Measurements from ENCODE around the gene HS6ST3.
A peak's percentile ranks its signal among the peaks of the same experiment; 100 is the strongest.

HS6ST3 gene

DNA sequence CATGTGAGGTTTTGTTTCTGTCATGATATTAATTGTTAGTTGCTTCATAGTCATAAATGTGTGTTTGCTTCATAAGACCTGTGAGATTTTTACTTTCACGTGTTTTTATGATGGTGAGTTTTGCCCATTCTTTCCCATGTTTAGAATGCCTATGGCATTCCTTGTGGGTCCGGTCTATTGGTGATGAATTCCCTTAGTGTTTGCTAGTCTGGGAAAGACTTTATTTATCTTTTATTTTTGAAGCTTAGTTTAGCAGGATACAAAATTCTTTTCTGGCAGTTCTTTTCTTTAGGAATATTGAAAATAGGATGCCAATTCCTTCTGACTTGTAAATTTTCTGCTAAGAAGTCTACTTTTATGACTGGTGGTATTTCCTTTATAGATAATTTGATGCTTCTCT is 571.7 kb downstream of the HS6ST3 start:
- DNase-seq (ENCODE audit: low spot score) = no peak

DNA sequence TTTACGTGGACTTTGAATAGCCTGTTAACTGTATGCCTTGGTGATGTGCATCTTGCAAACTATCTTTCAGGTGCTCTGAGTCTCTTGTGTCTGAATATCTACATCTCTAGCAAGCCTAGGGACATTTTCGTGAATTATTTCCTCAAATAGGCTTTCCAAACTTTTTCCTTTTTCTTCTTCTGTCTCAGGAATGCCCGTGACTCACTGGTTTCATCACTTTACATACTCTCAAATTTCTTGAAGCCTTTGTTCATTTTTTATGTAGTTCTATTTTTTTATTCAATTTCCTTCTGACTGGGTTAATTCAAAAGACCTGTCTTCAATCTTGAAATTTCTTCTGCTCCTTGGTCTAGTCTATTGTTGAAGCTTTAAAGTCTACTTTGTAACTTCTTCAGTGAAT is 572.1 kb downstream of the HS6ST3 start:
- no peak for DNase-seq (ENCODE audit: low spot score)

DNA sequence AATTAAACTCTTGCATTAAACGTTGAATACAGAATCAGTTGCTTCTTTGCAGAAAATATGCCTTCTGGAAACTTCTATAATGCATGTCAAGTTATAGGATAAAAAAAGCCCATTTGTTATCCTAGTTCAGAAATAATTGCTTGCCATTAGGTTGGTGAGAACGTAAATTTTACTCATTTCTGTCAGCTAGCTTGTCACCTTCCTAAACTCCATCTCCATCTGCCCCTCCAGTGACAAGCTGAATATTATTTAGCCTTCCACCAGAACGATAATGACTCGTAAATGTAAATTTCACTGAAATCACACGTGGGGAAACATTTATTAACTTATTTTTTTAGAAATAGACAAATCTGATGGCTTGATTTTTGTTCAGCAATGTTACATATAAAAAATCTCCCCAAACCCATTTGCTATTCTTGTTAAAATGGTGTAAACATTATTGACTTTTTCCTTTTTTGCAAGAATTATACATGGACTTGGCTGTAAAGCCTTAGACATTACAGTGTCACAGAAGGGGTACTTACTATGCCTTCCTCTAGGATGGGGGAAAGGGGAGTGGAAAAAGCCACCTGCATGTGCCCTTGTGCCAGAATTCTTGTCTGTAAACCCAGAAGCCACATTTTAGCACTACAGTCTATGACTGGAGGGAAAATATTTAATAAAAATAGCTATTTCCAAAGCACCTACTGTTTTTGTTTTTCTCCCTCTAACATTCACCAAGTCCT is 577.5 kb downstream of the HS6ST3 start:
- DNase-seq (ENCODE audit: low spot score) = no peak

DNA sequence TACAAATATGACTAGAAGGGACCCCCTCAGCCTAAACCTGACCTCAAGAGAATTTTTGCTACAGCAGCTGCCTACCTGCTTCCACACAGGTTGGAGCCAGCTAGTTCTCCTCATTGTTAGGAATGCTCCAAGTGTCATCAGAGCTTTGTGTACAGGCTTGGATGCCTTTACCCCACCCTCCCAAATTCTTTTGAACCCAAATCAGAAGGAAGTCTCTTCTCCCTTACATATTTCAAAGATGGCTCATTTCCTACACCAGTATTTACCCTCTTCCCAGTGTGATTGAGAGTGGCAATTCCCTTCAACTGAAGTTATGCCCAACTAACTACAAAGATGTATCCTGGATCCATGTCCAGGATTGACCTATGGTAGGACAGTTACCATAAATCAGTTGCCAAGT is 581.2 kb downstream of the HS6ST3 start:
- no peak for DNase-seq (ENCODE audit: low spot score)

DNA sequence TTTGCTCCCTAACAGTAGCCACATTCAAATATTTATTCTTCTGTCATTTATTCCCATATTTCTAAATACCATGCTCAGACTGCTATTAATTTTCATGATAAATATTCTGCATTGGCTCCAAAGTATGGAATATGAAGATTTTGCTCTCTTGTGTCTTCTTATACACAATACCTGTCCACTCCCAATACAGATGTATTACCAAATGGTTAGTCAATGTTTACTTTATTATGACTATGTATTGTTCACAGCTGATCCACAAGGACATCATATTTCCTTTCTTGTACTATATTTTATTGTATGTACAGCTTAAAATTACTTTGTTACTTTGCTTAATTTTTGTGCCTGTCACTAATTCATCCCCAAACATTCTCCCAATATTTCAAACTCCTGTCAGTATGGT is 582.1 kb downstream of the HS6ST3 start:
- no peak for DNase-seq (ENCODE audit: low spot score)

DNA sequence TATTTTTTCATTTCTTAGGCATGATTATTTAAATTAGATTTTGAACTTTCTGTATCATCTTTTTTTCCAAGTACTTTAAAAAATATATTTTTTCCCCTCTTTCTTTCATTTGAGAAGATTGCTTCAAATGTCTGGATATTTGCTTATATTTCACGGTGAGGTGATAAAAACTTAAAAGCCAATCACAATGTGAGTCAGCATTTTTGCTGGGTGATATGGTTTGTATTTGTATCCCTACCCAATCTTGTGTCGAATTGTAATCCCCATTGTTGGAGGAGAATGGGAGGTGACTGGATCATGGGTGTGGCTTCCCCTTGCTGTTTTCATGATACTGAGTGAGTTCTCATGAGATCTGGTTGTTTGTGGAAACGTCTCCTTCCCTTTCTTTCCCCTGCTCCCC is 583.9 kb downstream of the HS6ST3 start:
- no peak for DNase-seq (ENCODE audit: low spot score)

DNA sequence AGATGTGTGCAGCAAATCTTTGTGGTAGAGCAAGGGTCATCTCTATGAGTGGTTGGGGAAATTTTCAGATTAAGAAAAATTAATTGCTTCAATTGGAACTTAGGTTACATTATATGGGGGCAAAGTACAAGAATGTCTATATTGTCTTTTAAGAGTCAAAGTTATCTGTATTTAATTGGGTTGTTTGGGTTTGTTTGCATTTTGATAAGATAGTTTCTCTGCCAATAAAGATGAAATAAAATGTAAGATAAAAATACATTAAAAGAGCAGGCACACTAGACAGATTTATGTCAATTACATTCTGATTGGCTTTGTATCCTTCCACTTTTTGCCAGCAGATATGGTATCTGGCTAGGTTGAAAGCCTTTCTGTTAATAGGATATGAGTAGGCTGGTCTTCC is 587.1 kb downstream of the HS6ST3 start:
- no peak for DNase-seq (ENCODE audit: low spot score)

DNA sequence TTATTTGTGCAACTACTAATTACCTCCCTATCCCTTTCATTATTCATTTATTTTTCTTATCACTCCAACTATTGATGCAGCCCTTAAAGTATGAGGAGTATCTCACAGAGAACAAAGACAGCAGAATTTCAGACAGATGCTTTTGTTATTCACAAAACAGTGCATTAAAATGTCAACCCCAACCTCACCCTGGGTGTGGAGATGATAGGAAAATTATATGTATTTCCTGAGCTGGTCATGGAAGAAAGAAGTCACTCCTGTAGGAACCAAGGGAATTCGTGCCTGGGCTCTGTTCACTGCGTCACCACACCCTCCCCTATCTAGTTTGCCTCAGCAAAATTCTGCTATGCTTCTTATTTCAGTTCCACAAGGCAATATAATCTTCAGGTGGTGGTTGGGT is 588.9 kb downstream of the HS6ST3 start:
- DNase-seq (ENCODE audit: low spot score) = no peak

DNA sequence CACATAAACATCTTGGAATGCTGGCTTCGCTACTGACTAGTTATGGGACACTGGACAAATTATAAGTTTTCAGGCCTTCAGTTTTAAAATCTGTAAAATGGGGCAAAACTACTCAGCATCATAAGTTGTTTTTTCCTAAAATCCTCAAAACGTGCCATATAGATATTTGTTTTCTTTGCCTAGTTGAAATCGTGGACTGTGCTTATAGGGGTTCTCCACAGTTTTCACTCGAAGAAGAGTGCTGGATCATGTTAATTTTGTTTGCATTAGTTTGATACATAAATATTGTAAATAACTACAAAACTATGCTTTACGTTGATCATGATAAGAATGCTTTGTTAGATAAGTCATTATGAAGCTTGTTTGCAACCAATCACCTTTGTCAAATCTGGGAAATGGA is 591.0 kb downstream of the HS6ST3 start:
- DNase-seq (ENCODE audit: low spot score) = no peak

DNA sequence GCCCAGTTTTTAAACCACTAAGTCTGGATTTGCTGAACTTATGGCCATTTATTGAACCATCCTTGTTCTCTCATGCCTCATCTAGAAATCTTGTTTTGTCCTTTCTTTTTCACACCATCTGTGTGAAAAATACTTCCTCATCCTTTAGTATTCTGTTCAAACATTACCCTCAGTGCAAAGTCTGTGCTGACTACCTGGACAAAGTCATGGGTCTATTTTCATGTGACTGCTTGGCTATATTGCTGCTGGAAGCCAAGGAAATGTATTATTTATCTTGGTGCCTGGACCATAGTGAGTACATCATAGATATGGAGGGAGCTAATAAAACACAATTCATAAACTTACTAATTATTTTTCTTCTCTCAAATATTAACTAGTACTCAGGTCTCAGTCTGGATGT is 591.9 kb downstream of the HS6ST3 start:
- no peak for DNase-seq (ENCODE audit: low spot score)

DNA sequence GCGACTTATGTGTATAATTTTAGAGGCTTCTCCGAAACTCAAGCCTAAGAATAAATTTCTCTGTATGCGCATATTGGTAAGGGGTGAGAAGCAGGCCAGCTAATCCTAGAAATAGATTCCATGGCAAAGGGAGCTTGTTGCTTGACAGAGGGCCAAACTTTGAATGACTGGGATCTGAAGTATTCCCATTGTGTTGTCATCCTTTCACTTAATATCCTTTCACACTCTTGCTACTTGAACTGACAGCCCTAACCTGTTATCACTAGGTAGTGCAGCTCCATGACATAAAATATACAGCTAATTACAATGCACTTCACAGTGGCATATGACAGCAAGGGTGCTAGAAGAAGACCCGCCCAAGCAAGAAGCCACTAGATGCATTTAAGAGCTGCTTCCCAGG is 594.6 kb downstream of the HS6ST3 start:
- DNase-seq (ENCODE audit: low spot score) = no peak

DNA sequence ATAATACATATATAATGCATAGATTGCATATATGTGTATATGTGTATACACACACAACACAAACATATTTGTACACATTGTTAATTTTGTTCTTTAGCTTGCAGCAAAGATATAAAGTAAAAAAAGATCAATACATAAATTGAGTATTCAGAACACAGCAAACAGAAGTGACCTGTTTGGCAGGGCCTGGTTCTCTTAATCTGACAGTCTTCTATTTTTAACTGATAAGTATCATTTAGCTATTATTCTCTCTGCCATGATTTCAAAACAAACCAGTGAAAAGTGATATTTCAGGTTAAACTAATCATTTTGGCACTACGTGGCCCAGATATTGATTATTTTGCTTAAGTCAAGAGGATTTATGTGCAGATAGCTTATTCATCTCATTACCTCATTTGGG is 595.0 kb downstream of the HS6ST3 start:
- no peak for DNase-seq (ENCODE audit: low spot score)

DNA sequence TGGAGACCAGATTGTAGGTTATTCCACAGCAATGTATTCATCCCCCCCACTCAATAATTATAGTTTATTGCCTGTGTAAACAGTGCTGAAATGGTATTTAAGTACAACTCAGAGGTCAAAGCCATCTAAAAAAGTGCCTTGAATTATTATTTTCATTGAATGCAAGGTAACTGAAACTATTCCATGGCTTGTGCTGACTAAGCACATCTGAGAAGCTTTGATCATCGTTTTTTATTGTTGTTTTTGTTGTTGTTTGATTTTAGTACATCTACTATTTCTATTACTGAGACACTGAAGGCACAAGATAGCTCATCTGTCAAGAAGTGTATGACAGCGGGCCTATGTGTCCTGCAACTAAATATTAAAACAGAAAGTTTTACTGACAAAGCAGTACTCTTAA is 596.4 kb downstream of the HS6ST3 start:
- no peak for DNase-seq (ENCODE audit: low spot score)

DNA sequence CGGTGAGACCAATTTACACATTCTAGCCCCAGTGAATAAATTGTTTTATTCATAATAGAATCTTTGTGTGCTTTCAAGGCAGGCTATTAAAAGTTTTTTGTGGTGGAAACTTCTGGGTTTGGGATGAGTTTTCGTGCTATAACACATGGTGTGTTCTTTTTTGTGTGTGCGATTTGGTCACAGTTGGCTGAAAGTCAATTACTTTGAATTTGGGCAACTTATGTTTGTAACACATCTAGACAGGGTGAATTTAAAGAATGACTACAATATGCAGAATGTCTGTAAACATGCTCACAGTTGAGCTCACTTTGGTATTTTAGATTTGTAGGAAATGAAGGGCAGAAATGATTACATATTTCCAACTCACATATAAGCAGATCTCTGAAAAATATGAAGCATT is 597.3 kb downstream of the HS6ST3 start:
- DNase-seq (ENCODE audit: low spot score) = no peak

DNA sequence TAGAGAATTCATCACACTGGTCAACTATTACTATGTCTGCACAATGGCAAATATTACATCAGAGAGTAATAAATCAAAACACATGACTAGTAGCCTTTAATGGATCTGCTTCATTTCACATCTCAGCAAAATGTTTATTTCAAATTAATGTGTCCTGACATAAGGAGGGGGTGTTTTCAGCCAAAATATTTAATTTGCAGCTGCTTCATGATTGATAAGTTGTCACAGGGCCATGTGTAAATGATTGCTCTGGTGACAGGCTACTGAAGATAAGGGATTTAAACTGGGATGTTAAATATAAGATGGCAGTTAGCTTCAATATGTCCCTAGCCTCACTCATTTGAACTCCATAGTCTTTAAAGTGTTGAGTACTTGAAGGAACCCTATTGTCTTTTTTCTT is 601.1 kb downstream of the HS6ST3 start:
- no peak for DNase-seq (ENCODE audit: low spot score)

DNA sequence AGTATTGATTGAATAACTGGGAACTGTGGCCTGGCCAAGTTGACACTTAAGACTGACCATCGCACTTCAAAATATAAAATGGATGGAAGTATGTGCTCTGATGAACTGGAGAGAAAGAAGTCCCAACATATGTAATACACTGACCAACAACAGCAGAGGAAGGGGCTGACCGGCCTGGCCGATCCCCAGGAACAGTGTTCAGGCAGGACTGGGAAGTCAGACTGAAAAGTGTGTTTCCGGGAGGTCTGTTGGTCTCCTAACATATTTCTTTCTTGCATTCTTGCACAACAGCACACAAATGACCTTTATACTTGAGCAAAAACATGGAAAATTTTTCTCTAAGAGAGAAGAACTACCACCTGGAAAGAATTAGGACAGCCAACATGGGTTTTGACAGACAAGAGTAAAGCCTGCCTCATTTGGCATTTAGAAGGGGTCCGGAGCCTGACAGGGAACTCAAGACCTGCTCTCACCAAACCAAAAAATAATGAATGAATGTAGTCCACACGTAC is 606.5 kb downstream of the HS6ST3 start:
- no peak for DNase-seq (ENCODE audit: low spot score)

DNA sequence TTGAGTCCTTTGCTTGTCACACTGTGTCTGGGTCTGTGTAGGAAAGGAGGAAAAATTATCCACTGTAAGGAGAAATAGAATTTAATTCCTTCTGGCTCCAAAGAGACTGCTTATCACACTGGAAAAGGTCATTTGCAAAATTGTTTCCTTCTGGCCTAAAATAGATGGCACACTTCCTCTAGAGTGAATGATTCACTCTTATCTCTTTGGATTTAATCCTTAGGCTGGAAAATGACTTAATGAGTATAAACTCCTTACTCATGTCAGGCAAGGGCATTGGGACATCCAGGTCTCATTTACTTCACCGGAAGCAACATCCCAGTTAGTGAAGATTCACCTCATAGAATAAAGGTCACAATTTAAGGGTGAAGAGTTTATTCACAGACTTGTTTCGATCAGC is 610.8 kb downstream of the HS6ST3 start:
- peak; percentile 53 for DNase-seq (ENCODE audit: low spot score)

DNA sequence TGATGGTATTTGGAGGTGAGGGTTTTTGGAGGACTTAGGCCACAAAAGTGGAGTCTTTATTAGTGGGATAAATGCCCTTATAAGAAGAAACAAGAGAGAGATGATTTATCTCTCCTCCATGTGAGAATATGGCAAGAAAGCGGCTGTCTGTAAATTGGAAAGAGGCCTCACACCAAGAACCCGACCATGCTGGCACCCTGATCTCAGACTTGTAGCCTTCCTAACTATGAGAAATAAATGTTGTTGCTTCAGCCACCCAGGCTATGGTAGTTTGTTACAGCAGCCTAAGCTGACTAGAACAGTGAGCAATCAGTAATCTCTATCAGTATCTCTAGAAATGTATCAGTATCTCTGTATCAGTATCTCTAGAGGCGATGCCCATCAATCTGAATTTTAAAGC is 617.2 kb downstream of the HS6ST3 start:
- DNase-seq (ENCODE audit: low spot score) = no peak

DNA sequence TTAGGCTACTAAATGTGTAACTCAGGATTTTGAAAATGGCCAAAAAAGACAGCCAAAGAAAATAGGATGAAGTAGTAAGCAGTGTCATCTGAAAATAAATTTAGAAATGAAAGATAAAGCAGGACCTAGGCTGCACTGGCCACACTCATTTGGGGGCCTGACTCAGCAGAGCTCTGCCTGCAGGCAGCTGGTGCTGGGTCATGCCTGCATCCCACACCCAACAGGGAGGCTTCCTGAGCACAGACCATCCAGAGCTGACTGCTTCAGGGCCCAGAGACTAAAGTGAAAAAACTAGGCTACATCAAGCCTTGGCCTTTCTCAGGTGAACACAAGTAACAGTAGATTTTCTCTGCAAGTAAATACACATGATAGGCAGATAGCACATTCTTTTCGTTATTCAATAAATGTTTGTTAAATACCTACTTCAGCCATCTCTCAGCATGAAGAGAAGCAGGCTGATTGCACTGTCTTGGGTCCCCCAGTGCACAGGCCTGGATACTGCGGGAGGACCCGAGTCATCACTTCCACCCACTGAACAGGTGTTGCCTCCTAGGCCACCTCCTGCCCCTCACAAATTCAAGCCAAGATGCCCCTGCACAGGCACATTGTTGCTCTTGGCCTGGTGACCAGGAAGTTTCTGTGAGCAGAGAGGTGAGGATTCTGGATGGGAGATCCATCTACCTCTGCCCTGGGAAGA is 620.4 kb downstream of the HS6ST3 start:
- no peak for DNase-seq (ENCODE audit: low spot score)

DNA sequence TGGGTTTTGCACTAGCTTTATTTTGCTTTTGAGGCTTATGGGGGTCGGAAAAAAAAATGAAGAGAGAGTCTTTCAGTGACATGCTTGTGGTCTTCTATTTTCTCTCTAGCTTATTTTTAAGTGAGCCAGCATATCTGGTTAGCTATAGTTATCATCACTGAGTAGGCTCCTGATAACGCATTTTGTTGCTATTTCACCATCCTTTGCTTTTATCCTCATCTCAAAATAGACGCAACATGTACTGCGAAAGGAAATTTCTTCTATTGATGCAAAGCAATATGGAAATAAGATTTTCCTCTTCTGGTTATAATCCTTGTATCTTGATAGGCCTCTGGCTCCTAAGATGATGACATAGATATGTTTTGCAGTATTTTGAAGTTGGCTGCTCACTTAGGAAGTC is 630.5 kb downstream of the HS6ST3 start:
- no peak for DNase-seq (ENCODE audit: low spot score)

DNA sequence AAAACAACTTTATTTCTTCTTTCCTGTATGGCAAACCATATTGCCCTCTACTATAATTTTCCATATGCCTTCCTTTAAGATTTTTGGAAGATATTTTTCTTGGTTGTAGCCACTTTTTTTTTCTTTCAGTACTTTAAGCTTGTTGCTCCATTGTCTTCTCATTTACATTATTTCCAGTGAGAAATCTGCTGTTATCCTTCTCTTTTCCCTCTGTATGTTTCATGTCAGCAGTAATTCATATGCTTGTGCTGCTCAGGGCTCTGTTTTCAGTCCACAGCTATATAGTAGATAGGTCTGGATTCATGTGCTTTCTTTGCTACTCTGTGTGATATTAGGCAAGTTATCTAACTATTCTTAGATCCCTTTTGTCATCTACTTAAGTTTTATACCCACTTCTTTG is 636.7 kb downstream of the HS6ST3 start:
- DNase-seq (ENCODE audit: low spot score) = no peak

DNA sequence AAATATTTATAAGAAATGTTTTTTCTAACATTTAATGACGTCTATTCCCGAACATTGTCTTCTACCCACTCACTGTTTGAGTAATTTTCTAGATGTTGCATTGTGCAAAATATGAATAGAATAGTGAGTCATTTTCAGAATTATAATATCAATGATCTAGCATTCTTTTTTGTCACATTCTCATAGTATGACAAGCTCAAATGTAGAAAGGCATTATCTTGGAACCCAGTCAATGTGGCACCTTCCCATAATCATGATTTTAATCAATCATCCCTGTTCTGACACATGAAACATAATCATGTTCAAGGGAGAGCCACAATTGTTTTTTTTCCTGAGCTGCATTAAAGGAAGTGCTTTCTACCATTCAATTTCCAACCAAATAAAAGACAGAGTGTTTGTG is 638.6 kb downstream of the HS6ST3 start:
- DNase-seq (ENCODE audit: low spot score) = no peak

DNA sequence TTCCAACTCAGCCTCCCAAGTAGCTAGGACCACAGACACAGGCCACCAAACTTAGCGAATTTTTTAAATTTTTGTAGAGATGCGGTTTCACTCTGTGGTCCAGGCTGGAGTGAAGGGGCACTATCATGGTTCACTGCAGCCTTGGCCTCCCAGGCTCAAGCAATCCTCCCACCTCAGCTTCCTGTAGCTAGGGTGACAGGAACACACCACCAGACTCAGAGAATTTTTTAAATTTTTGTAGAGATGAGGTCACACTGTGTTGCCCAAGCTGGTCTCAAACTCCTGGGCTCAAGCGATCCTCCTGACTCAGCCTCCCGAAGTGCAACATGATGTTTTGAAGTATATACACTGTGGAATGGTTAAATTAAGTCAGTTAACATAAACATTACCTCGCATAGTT is 640.8 kb downstream of the HS6ST3 start:
- DNase-seq (ENCODE audit: low spot score) = no peak

DNA sequence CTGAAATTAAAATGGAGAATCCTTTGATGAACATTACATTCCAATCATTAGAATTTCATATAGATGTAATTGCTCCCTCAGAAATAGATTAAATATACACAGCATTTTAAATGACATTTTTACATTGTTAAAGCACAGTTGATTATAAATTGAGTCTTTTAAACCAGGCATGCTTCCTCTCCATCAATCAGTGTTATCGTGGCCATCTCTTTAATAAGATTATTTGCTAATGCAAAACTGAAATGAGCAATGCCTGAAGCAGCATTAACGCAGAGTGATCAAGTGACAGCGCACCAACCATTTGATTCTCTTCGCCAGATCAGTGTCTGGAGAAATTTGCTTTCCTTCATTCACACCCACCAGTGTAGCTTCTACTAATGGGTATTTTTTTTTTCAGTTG is 644.6 kb downstream of the HS6ST3 start:
- no peak for DNase-seq (ENCODE audit: low spot score)
